Thyroid gland (tissue), 4 donors: ENCODE results near the gene ELMO1.

Experiments used
- CTCF ChIP-seq, 6 experiments: fragments of 200-600 bp in 3 of 6; fragments of 450-650 bp in 3 of 6; sonication (generic) in 3 of 6; IDR thresholded peaks; one replicate each; pipeline ENCODE4 v1.5.1; 2016 to 2019; ENCODE audit warnings: antibody characterized with exemption in 6 of 6, mild to moderate bottlenecking in 2 of 6, inconsistent platforms in 1 of 6, moderate library complexity in 1 of 6
- POLR2A ChIP-seq, 2 donors: fragments of 450-650 bp; IDR thresholded peaks; one replicate each; pipeline ENCODE4 v1.6.1; 2017; ENCODE audit warnings: antibody characterized with exemption in 2 of 2, mild to moderate bottlenecking in 2 of 2, moderate library complexity in 1 of 2

- TF ChIP-seq CTCF (IDR thresholded peaks at IDR 0.05) (no peak), POLR2A (IDR thresholded peaks at IDR 0.05) (no peak)
Observed at GRCh38 chr7:37206192-37206591, 242.5 kb downstream of the ELMO1 start.
